ENCODE results near the gene SNUPN.
"Not testable (repeated sequence)": the region's sequence is repeated elsewhere in the genome, so short reads cannot be mapped to it uniquely, and the experiment has no call there.

SNUPN gene

DNA sequence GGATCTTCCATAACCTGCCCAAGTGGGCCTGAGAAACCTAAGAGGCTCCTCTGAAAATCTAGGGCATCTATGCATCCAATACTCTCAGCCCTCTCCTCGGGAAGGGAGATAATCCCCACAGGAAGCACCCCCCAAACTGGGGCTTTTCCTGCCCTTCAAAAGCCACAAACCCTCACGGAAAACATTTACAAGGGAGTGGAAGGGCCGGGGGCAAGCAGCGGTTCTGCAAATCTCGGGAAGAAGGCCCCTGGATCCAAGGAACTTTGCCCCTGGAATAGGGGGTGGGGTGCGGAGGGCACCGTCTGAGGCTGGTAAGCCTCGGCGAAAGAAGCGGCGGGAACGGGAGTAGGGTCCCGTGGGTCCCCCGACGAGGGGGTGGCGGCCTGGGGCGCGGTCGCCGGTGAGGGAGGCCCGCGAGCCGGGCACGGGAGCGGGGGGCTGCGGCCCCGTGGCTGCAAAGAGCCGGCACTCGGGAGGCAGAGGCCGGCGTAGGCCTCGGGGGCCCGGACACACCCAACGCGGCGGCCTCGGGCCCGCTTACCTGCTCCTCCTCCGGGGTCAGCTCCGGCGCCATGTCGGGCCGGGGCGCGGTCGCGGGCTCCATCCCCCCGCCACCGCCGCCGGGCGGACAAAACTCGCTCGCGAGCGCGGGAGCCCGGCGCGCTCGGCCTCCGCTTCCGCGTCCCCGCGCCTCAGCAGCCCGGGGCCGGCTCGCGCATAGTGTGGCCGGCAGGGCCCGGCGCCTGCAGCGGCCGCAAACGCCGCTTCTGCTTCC is 47.2 kb downstream of the SNUPN start:
- DNase-seq = no peak

DNA sequence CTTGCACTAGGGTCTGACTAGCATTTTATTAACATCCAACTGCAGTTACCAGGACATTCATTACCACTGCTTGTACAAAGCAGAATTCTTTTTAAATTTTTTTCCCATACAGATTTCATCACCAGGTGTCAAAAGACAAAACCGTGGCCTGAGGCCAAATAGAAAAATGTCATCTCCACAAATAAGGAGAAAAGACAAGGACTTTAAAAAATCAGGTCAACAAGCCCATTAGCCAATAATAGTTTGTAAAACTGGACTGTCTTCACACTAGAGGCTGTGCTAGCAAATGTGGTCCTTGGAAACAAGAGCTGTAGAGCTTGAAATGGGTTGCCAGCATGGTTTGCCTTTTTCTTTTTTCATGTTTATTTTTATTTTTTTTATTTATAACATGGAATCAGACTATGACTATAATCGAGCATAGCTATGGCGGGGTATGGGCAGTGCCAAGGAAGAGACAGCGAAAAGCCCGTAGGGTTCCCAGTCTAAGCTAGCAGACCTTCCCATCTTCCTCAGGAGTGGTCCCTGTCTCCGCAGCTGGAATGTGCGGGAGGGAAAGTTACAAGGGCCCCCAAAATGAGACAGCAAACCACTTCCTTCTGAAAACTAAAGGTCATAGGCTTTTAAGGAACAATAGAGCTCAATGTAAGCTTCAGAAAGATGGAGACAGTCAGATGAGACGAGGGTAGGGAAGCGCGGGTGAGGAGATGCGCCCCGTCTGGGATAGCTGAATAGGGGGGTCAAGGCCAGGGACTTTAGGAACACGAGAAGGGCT is 47.9 kb downstream of the SNUPN start:
- DNase-seq = no peak

GRCh38 chr15:75573648-75574384 is 51.7 kb downstream of the SNUPN start:
- DNase-seq = no peak

DNA sequence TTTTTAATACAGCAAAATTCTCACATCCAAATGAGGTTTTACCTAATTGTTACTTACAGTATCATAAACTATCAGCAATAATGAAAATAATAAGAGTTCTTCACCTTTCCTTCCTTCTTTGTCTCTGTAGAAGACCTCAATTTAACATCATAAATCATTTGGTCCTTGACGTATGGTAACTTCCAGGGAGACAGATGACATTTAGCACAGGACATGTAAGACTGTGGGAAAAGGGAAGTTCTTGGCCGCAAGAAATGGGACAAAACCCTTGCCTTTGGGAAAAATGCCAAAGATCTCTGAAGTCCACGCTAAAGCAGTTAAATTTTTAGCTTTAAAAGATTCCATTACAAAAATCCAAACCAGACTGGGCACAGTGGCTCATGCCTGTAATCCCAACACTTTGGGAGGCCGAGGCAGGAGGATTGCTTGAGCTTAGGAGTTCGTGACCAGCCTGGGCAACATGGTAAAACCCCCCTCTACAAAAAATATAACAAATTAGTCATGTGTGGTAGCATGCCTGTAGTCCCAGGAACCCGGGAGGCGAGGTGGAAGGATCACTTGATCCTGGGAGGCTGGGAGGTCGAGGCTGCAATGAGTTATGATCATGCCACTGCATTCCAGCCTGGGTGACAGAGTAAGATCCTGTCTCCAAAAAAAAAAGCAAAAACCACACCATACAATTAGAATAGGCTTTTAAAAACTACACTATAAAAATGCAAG is 55.2 kb downstream of the SNUPN start:
- DNase-seq = no peak

DNA sequence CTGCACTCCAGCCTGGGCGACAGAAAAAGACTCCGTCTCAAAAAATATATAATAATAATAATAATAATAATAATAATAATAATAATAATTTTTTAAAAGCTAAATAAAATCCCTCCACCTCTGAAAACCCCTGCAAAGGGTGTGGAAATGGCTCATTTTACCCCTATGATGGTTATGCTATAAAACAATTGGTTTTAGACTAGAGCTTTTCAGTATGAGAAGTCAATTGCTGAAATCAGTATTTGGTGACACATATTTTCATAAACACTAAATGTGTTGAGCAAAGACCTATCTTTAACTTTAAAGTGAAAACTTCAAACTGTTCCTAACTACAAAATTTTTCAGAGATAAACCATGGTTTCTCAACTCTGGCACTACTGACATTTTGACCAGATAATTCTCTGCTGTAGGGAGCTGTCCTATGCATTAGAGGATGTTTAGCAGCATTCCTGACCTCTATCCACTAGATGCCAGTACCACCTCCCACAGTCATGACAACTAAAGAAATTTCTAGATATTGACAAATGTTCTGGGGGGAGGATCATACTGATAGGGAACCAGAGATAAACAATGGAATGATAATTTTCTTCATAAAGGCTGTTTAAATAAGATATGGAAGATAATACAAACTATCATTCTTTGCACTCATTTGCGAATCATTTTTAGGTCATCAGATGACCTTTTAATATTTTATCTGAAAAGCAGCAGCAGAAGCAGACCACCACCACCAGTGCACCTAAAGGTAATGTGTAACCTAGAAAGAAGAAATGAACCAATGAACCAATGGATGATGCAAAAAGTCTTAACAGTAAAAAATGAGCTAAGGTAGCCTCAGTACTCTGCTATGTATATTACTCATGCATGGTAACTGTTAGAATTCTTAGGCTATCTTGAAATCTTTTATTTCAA is 60.2 kb downstream of the SNUPN start:
- DNase-seq = no peak

DNA sequence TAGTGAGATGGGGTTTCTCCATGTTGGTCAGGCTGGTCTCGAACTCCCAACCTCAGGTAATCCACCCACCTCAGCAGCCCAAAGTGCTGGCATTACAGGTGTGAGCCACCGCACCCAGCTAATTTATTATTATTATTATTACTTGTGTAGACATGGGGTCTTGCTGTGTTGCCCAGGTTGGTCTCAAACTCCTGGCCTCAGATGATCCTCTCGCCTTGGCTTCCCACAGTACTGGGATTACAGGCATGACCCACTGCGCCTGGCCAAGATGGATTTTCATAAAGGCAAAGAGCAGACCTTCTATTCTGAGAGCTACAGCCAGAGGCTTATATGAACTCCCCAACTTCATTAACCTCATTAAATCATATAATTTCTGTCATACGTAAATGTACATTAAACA is 63.6 kb downstream of the SNUPN start:
- no peak for DNase-seq

GRCh38 chr15:75559360-75559759 is 66.2 kb downstream of the SNUPN start:
- not testable (repeated sequence) for DNase-seq

DNA sequence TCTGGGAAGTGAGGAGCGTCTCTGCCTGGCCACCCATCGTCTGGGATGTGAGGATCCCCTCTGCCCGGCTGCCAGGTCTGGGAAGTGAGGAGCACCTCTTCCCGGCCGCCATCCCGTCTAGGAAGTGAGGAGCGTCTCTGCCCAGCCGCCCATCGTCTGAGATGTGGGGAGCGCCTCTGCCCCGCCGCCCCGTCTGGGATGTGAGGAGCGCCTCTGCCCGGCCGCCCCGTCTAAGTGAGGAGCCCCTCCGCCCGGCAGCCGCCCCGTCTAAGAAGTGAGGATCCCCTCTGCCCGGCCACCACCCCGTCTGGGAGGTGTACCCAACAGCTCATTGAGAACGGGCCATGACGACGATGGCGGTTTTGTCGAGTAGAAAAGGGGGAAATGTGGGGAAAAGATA is 66.6 kb downstream of the SNUPN start:
- DNase-seq = not testable (repeated sequence)

DNA sequence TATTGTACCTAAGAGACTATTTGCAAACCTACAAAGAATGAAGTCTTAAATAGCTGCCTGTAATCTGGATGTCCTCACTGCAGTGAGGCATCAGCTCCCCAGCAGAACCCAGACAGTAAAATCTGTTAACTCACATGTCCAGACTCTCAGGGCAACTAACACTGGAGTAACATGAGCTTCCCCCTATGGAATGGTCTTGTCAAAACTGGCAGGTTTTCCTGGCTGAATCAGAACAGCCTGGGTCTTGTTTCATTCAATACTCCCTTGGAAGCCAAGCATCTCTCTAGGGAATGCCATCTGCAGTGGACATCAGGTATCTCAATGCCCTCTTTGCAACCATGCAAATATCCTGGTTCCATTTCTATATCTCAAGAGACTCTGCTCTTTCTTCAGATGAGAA is 70.8 kb downstream of the SNUPN start:
- DNase-seq = no peak

DNA sequence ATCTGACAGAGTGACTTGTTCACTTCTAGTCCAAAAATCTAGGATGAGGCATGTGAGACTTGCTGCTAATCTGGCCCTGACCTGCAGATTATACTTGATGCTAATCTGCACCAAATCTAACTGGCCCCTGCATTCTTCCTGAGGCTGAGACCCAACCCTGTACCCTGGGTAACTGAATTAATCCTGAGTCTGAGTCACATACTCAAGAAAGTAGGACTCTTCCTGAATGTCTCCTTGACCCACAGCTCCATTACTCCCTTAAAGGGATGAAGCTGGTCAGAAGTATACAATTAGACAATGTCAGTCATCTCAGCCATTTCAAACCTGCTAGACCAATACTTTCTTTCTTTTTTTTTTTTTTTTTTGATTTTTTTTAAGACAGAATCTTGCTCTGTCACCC is 71.9 kb downstream of the SNUPN start:
- DNase-seq = no peak

GRCh38 chr15:75551091-75551490 is 74.4 kb downstream of the SNUPN start:
- DNase-seq = no peak
